ENCODE results near the gene PATJ.
"Not testable (repeated sequence)": the region's sequence is repeated elsewhere in the genome, so short reads cannot be mapped to it uniquely, and the experiment has no call there.

DNA sequence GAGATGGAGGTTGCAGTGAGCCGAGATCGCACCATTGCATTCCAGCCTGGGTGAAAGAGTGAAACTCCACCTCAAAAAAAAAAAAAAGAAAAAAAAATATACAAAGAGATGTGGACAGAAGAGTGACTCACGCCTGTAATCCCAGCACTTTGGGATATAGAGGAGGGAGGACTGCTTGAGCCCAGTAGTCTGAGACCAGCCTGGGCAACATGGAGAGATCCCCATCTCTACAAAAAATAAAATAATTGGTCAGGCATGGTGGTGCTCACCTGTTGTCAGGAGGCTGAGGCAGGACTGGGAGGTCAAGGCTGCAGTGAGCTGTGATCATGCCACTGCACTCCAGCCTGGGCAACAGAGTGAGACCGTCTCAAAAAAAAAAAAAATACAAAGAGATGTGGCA, 31.0 kb upstream of the PATJ start:
- not testable (repeated sequence) for TF ChIP-seq POLR2A (IDR thresholded peaks at IDR 0.05; ENCODE audit: low read depth); CTCF (IDR thresholded peaks at IDR 0.05); EP300 (IDR thresholded peaks at IDR 0.05)

All from esophagus muscularis mucosa (tissue), 4 donors.